ENCODE measurements around the gene CD300E.

CD300E gene

DNA sequence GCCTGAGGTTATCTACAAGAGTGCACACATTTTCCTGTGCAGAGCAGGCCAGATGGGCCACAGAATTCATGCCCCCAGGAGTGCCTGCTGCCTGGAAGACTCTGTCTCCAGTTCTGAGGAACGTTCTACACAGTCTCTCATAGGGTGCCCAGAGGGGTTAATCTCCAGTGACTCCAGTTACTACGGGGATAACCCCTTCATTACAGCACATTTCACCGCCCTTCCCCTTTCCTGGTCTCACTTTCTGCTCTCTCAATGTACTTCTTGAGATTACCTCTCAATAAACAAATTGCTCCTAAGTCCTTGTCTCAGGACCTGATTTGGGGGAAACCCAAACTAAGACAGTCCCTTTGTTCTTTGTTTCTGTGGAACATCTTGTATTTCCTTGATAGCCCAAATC, 62.0 kb downstream of the CD300E start:
- DNase-seq, result no peak
